NB4 (cell line): ENCODE measurements around the gene DPYSL5.

Source experiments
- POLR2A ChIP-seq: IDR thresholded peaks from 2 replicates; pipeline ENCODE4 v1.6.1; 2011; ENCODE audit warnings: mild to moderate bottlenecking; ENCODE audit not compliant: insufficient read length; ENCODE audit errors: extremely low read depth
- TF ChIP-seq, protein P1 (sequence below): IDR thresholded peaks from one replicate; pipeline ENCODE4 v1.5.1; 2012; ENCODE audit warnings: low read depth, low read length

DNA sequence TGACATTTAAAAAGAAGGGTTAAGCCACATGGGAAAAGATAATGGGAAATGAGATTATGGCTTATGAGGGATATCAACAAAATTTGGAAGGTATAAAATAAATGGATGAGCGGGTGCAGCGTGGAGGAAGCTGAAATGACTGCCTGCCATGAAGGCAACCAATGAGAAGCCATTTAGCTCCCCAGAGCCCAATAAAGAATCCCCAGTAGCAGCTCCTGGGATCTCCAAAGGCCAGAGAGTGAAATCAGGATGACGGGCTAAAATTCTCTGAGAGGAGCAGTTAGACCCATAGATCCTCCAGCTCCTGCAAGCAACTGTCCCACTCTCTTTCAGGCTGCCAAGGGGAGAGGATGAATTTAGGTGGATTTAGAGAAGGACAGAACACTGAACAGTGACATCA lies 109.6 kb downstream of the DPYSL5 start:
- TF ChIP-seq, protein P1, sequence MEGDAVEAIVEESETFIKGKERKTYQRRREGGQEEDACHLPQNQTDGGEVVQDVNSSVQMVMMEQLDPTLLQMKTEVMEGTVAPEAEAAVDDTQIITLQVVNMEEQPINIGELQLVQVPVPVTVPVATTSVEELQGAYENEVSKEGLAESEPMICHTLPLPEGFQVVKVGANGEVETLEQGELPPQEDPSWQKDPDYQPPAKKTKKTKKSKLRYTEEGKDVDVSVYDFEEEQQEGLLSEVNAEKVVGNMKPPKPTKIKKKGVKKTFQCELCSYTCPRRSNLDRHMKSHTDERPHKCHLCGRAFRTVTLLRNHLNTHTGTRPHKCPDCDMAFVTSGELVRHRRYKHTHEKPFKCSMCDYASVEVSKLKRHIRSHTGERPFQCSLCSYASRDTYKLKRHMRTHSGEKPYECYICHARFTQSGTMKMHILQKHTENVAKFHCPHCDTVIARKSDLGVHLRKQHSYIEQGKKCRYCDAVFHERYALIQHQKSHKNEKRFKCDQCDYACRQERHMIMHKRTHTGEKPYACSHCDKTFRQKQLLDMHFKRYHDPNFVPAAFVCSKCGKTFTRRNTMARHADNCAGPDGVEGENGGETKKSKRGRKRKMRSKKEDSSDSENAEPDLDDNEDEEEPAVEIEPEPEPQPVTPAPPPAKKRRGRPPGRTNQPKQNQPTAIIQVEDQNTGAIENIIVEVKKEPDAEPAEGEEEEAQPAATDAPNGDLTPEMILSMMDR, result no peak
- TF ChIP-seq POLR2A, result no peak
